ENCODE measurements around the gene STAP2. TPM values are rescaled to one million over a fixed set of nuclear protein-coding genes. Genes with fewer than 3 reads are reported as not detected.
A peak's percentile ranks its signal among the peaks of the same experiment; 100 is the strongest.

The STAP2 gene
- total RNA-seq, 4 donors from 2014 or later, result 3.1 to 6.0 (median 4.8) TPM; not detected in 1

DNA sequence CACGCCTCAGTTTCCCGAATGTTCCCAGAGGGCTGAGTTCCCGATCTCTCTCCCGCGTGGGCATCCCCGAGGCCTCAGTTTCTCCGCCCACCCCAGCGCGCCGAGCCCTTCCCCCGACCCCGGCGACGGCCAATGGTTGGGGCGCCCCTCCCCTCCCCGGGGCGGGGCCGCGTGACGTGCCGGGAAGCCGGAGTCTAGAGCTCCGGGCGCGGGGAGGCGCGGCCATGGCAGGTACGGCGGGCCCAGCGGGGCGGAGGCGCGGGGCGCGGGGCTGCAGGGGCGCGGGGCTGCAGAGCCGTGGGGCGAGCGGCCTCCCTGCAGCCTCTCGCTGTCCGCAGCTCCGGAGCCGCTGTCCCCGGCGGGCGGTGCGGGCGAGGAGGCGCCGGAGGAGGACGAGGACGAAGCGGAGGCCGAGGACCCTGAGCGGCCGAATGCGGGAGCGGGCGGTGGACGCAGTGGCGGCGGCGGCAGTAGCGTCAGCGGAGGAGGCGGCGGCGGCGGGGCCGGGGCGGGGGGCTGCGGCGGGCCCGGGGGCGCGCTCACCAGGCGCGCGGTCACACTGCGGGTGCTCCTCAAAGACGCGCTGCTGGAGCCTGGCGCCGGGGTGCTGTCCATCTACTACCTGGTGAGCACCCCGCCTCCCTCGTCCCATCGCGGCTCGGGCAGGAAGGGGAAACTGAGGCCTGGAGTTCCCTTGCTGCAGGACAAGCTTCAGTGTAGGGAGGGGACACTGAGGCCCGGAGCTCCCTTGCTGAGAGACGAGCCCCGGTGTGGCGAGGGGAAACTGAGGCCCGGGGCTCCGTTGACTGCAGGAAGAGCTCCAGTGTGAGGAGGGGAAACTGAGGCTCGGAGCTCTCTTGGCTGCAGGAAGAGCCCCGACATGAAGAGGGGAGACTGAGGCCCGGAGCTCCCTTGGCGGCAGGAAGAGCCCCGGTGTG is 5.0 kb upstream of the STAP2 start, which contains the start of gene MPND:
Gene MPND (plus strand): TSS at position 193 of the 938 bp plus-strand sequence. CDS start 32 bp downstream, at position 225.
- H3K27me3 ChIP-seq, result no peaks in the 10 kb centered on the region
- peak within 1 kb of the TSS; percentile 57 to 86 (median 70) for H3K4me3 ChIP-seq
- H3K27ac ChIP-seq, result peak within 1 kb of the TSS; percentile 82 to 96 (median 92)
- WGBS, 2 donors, result 7 to 15% methylated on average over 31 to 57 of the region's 101 CpGs
- peak; percentile 89 to 90 for DNase-seq (ENCODE audit: low spot score in 2 of 2)
- H3K4me1 ChIP-seq, result peaks cover 0 to 17% (median 11%) of the 10 kb centered on the region in 4 donors
- TF ChIP-seq EP300 (IDR thresholded peaks at IDR 0.05), result peak in 1 of 2 donors; percentile 31
- TF ChIP-seq POLR2A (IDR thresholded peaks at IDR 0.05), result peak in 1 of 2 donors; percentile 49
- TF ChIP-seq, protein P1, sequence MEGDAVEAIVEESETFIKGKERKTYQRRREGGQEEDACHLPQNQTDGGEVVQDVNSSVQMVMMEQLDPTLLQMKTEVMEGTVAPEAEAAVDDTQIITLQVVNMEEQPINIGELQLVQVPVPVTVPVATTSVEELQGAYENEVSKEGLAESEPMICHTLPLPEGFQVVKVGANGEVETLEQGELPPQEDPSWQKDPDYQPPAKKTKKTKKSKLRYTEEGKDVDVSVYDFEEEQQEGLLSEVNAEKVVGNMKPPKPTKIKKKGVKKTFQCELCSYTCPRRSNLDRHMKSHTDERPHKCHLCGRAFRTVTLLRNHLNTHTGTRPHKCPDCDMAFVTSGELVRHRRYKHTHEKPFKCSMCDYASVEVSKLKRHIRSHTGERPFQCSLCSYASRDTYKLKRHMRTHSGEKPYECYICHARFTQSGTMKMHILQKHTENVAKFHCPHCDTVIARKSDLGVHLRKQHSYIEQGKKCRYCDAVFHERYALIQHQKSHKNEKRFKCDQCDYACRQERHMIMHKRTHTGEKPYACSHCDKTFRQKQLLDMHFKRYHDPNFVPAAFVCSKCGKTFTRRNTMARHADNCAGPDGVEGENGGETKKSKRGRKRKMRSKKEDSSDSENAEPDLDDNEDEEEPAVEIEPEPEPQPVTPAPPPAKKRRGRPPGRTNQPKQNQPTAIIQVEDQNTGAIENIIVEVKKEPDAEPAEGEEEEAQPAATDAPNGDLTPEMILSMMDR (IDR thresholded peaks at IDR 0.05), result peak in 1 of 5 experiments; percentile 5
- no peaks in the 10 kb centered on the region for H3K9me3 ChIP-seq
- H3K36me3 ChIP-seq, result peaks cover 0 to 27% (median 0%) of the 10 kb centered on the region in 3 donors

DNA sequence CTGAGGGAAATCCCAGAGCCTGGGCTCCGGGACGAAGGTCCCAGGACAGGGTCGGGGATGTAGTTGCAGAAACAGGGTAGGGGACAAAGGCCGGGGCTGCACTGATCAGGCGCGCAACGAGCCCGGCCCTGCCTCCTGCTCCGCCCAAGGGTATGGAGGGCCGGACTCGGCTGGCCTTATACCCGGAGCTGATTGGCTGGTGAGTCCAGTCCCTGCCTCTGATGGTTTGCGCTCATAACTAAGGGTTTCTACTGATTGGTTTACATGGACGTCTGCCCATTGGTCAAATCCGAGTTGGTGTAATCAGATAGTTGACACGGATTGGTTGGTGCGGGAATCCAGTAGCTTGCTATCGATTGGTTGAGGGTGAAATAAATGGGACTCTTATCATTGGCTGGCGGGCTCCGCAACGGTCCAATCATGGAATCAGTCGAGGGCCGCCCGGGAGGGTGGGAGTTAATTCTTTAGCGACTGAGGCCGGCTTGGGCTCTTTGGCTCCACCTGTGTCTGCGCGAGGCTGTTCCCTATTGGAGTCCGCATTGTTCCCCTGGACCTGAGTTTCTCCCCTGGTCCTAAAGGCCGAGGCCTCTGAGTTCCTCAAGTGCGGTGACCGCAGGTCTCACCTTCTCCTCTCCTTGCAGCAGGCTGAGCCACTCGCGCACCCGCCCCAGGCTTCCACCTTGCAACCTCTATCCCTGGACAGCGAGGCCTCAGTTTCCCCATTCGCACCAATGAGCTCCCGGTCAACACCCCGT is 4.2 kb upstream of the STAP2 start:
- Histone ChIP-seq H3K4me1 (peaks cover 0 to 24% (median 11%) of the 10 kb centered on the region in 4 donors), H3K27me3 (no peaks in the 10 kb centered on the region), H3K27ac (peak overlapping the region; percentile 82 to 96 (median 92)), H3K4me3 (peak overlapping the region; percentile 57 to 86 (median 70)), H3K9me3 (no peaks in the 10 kb centered on the region), H3K36me3 (peaks cover 0 to 21% (median 0%) of the 10 kb centered on the region in 3 donors)
- DNase-seq (ENCODE audit: low spot score in 2 of 2), result peak; percentile 89 to 99
- peak; percentile 84 to 96 for TF ChIP-seq POLR2A (IDR thresholded peaks at IDR 0.05)
- TF ChIP-seq EP300 (IDR thresholded peaks at IDR 0.05), result peak; percentile 84 to 96
- TF ChIP-seq, protein P1 (IDR thresholded peaks at IDR 0.05), result peak in 3 of 5 experiments; percentile 15 to 79 (median 77)
- WGBS, 2 donors, result 0% methylated on average over 39 of the region's 39 CpGs

DNA sequence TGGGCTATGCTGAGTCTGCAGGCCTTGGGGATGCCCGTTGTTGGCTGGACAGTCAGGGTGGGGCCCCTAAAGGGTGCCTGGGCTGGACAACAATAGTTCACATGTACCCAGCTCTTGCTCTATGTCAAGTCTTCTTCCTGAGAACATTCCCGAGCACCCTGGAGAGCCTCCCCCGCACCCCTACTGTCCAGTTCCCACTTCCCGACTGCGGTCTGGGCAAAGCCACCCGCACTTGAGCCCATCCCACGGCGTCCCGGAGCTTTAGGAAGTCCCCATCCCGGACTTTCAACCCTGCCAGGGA is 3.6 kb upstream of the STAP2 start:
- Histone ChIP-seq H3K27ac (peak overlapping the region; percentile 82 to 96 (median 92)), H3K9me3 (no peaks in the 10 kb centered on the region), H3K36me3 (peaks cover 0 to 16% (median 0%) of the 10 kb centered on the region in 3 donors), H3K4me1 (peaks cover 0 to 28% (median 11%) of the 10 kb centered on the region in 4 donors), H3K27me3 (no peaks in the 10 kb centered on the region), H3K4me3 (peak overlapping the region; percentile 52 to 86 (median 67))
- TF ChIP-seq EP300 (IDR thresholded peaks at IDR 0.05), result no peak
- no peak for TF ChIP-seq POLR2A (IDR thresholded peaks at IDR 0.05)
- TF ChIP-seq, protein P1 (IDR thresholded peaks at IDR 0.05), result no peak
- 1 to 4% methylated on average over 10 of the region's 10 CpGs for WGBS, 2 donors
- DNase-seq (ENCODE audit: low spot score in 2 of 2), result peak in 1 of 2 donors; percentile 25

DNA sequence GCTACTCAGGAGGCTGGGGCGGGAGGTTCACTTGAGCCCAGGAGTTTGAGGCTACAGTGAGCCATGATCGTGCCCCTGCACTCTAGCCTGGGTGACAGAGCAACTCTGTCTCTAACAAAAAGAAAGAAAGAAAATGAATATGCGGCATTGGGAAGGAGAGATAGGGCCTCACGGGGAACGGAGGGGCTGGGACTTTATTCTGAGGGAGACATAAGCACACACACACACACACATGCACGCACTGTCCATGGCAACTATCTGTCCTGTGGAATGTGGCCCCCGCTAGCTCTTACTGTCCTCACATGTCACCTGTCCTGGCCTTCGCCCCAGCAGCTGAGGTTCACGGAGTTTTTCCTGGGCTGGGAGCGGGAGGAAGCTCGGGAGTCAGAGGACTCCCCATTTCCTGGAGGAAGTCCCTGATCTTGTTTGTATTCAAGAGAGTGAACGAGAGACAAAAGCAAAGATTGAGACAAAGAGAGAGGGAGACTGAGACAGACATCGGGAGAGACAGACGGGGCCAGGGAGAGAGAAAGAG is 654 bp downstream of the STAP2 start:
- DNase-seq (ENCODE audit: low spot score in 2 of 2), result no peak

More for the DNA sequence above, 654 bp downstream of the STAP2 start:
- Histone ChIP-seq H3K9me3 (no peaks in the 10 kb centered on the region), H3K4me1 (peaks cover 0 to 21% (median 5%) of the 10 kb centered on the region in 4 donors), H3K27ac (peak overlapping the region in 3 of 4 donors; percentile 3 to 75 (median 72)), H3K4me3 (peak overlapping the region; percentile 18 to 53 (median 36)), H3K27me3 (no peaks in the 10 kb centered on the region), H3K36me3 (no peaks in the 10 kb centered on the region)
- 17 to 19% methylated on average over 14 of the region's 14 CpGs for WGBS, 2 donors
- TF ChIP-seq, protein P1 (IDR thresholded peaks at IDR 0.05), result no peak
- no peak for TF ChIP-seq EP300 (IDR thresholded peaks at IDR 0.05)
